OCI-LY3 (cell line): Measurements from ENCODE around the gene ACTR6.

Source experiments
- H2AFZ ChIP-seq: fragments of 200-600, 300-600 bp; shearing (Covaris generic); 2 replicates; pipeline ENCODE4 v1.6.0; 2014; ENCODE audit warnings: antibody characterized with exemption, low read depth, low read length
- H3K27ac ChIP-seq: fragments of 200-600, 300-600 bp; sonication (generic); 2 replicates; pipeline ENCODE4 v1.5.1; 2014; ENCODE audit warnings: mild to moderate bottlenecking, low read length, moderate library complexity, mixed read lengths
- H3K27me3 ChIP-seq: fragments of 200-600, 300-600 bp; sonication (generic); 2 replicates; pipeline ENCODE4 v1.6.1; 2014; ENCODE audit warnings: low read depth, low read length, mixed read lengths
- H3K36me3 ChIP-seq: fragments of 200-600, 300-600 bp; sonication (generic); replicated peaks from 2 replicates; pipeline ENCODE3; 2014; ENCODE audit warnings: low read depth, low read length, mixed read lengths
- H3K4me1 ChIP-seq: fragments of 300-600, 200-600 bp; sonication (generic); 2 replicates; pipeline ENCODE4 v1.6.1; 2014; ENCODE audit warnings: low read length, mixed read lengths
- H3K4me2 ChIP-seq: fragments of 200-600, 300-600 bp; sonication (generic); 2 replicates; pipeline ENCODE4 v1.6.1; 2014; ENCODE audit warnings: low read length, mixed read lengths
- H3K4me3 ChIP-seq: fragments of 300-600, 200-600 bp; sonication (generic); 2 replicates; pipeline ENCODE4 v1.5.1; 2014; ENCODE audit warnings: antibody characterized with exemption, mild to moderate bottlenecking, low read length, moderate library complexity
- H3K79me2 ChIP-seq: fragments of 300-600, 200-600 bp; shearing (Covaris generic); 2 replicates; pipeline ENCODE4 v1.6.1; 2014; ENCODE audit warnings: mild to moderate bottlenecking, low read length, mixed read lengths
- H3K9ac ChIP-seq: fragments of 300-600, 200-600 bp; shearing (Covaris generic); 2 replicates; pipeline ENCODE4 v1.6.0; 2014; ENCODE audit warnings: mild to moderate bottlenecking, low read length, moderate library complexity
- H3K9me3 ChIP-seq: fragments of 200-600, 300-600 bp; shearing (Covaris generic); 2 replicates; pipeline ENCODE4 v1.6.1; 2014; ENCODE audit warnings: low read length, mixed read lengths; ENCODE audit not compliant: insufficient read depth
- H4K20me1 ChIP-seq: fragments of 200-600, 300-600 bp; sonication (generic); 2 replicates; pipeline ENCODE4 v1.6.1; 2016; ENCODE audit warnings: low read length, mixed read lengths; ENCODE audit not compliant: insufficient read depth
- CTCF ChIP-seq: fragments of 200-600, 300-600 bp; sonication (generic); IDR thresholded peaks from 2 replicates; pipeline ENCODE4 v1.5.1; 2014; ENCODE audit warnings: antibody characterized with exemption, low read length, low read depth
- EZH2phosphoT487 ChIP-seq: fragments of 200-600 bp; shearing (Covaris generic); IDR thresholded peaks from 2 replicates; pipeline ENCODE4 v1.6.1; 2018; ENCODE audit warnings: antibody characterized with exemption, mixed run types, low read depth

ACTR6 gene

GRCh38 chr12:100200463-100201181, at the start of gene ACTR6:
Gene ACTR6 (plus strand): TSS chr12:100200815. CDS start chr12:100200852, 37 bp downstream.
- Histone ChIP-seq H3K27ac (peak within 1 kb of the TSS; percentile 57), H4K20me1 (no peaks in the 10 kb centered on the region), H2AFZ (peak within 1 kb of the TSS; percentile 81), H3K9ac (peak within 1 kb of the TSS; percentile 85), H3K79me2 (peaks cover 25% of the 10 kb centered on the region), H3K4me2 (peak within 1 kb of the TSS; percentile 91), H3K4me1 (peaks cover 3% of the 10 kb centered on the region; the same call in 1 of the 2 replicates), H3K36me3 (no peaks in the 10 kb centered on the region), H3K9me3 (no peaks in the 10 kb centered on the region), H3K4me3 (peak within 1 kb of the TSS; percentile 88), H3K27me3 (no peaks in the 10 kb centered on the region)
- TF ChIP-seq CTCF (no peak), EZH2phosphoT487 (no peak)

- H4K20me1 ChIP-seq: no peaks in the 10 kb centered on the region
- H3K27me3 ChIP-seq: no peaks in the 10 kb centered on the region
- H3K4me2 ChIP-seq: no peak overlapping the region
- no peaks in the 10 kb centered on the region for H3K4me1 ChIP-seq
- no peak overlapping the region for H3K27ac ChIP-seq
- H2AFZ ChIP-seq: no peak overlapping the region
- no peaks in the 10 kb centered on the region for H3K79me2 ChIP-seq
- TF ChIP-seq EZH2phosphoT487 (no peak), CTCF (no peak)
- H3K9ac ChIP-seq: no peak overlapping the region
- no peaks in the 10 kb centered on the region for H3K36me3 ChIP-seq
- no peaks in the 10 kb centered on the region for H3K9me3 ChIP-seq
- H3K4me3 ChIP-seq: no peak overlapping the region
Observed at GRCh38 chr12:100151769-100152168, 48.8 kb upstream of the ACTR6 start.

GRCh38 chr12:100153131-100153530, 47.5 kb upstream of the ACTR6 start:
- H3K79me2 ChIP-seq: no peaks in the 10 kb centered on the region
- no peak overlapping the region for H3K4me3 ChIP-seq
- H3K9ac ChIP-seq: no peak overlapping the region
- H3K4me2 ChIP-seq: no peak overlapping the region
- no peaks in the 10 kb centered on the region for H4K20me1 ChIP-seq
- no peaks in the 10 kb centered on the region for H3K4me1 ChIP-seq
- TF ChIP-seq CTCF (no peak), EZH2phosphoT487 (no peak)
- H3K27me3 ChIP-seq: no peaks in the 10 kb centered on the region
- no peaks in the 10 kb centered on the region for H3K9me3 ChIP-seq
- no peak overlapping the region for H3K27ac ChIP-seq
- no peak overlapping the region for H2AFZ ChIP-seq
- no peaks in the 10 kb centered on the region for H3K36me3 ChIP-seq

DNA sequence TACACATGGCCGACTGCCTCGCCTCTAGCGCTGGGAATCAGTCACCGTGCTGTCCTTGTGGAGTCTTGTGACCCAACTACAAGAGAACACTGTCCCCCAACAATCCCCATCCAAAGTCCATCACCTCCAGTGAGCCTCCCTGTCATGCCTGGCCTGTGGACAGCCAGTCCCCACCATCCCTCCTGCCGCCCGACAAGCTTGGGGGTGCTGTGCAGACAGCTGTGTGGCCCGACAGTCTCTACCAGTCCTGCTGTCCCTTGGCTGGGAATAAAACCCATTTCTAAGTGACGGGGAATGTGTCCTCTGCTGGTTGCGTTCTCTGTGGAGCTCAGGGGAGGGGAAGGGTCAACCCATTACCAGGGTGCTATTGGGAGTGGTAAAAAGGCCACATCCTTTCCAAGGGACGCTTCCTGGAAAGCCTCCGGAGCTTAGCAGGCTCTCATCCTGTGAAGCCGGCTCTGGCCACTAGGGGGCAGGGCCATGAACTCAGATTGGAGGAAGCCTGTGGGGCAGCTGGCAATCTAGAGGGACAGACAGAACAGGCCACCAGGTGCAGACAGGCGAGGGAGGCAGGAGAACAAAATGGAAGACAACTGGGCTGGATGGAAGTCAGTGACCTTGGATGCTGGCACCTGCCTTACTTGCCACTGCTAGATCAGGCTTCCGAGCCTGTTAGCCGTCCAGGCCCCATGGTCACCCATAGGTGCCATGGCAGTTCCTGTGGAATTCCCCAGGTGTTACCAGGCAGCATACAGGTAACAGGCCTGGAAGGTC, 46.0 kb upstream of the ACTR6 start:
- no peaks in the 10 kb centered on the region for H3K27me3 ChIP-seq
- no peak overlapping the region for H3K4me3 ChIP-seq
- no peaks in the 10 kb centered on the region for H3K9me3 ChIP-seq
- no peaks in the 10 kb centered on the region for H4K20me1 ChIP-seq
- no peak overlapping the region for H3K27ac ChIP-seq
- H3K79me2 ChIP-seq: no peaks in the 10 kb centered on the region
- H3K4me2 ChIP-seq: no peak overlapping the region
- H3K36me3 ChIP-seq: no peaks in the 10 kb centered on the region
- peak; percentile 82 for TF ChIP-seq CTCF
- no peak for TF ChIP-seq EZH2phosphoT487
- H2AFZ ChIP-seq: no peak overlapping the region
- H3K4me1 ChIP-seq: no peaks in the 10 kb centered on the region
- no peak overlapping the region for H3K9ac ChIP-seq
